GM12891 (cell line): ENCODE data around the gene CXCL3.

Experiments
- POLR2A ChIP-seq: IDR thresholded peaks from 2 replicates; pipeline ENCODE4 v1.6.1; 2011; ENCODE audit warnings: low read depth, low read length, control low read depth
- POLR2AphosphoS5 ChIP-seq: IDR thresholded peaks from 2 replicates; pipeline ENCODE4 v1.6.1; 2011; ENCODE audit warnings: low read depth, low read length, control low read depth
- TAF1 ChIP-seq: IDR thresholded peaks from 2 replicates; pipeline ENCODE4 v1.6.1; 2011; ENCODE audit warnings: low read depth, low read length, control low read depth

DNA sequence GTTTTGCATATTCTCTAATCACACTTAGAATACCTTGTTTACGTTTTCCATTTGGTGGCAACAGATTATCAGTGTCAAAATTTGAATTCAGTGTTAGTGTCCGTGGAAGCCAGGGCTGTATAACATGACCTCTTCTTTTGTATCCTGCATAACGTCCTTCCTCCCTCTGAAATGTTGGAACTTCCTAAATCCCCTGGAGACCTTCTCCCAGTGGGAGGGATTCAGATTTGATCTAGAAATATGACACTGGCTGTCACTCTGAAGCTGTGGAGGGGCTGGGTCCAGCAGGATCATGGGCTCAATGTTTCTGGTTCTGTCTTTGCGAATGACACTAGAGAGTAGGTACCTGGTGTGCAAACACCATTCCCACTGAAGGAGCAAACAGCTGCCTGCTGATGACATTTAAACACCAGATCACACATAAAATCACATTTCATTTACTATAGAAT, 850 bp upstream of the CXCL3 start:
- TF ChIP-seq POLR2A (no peak), TAF1 (no peak), POLR2AphosphoS5 (no peak)
